ENCODE measurements around the gene EXOSC5. TPM values are rescaled to one million over a fixed set of nuclear protein-coding genes. Genes with fewer than 3 reads are reported as not detected.

EXOSC5 gene
- total and polyA plus RNA-seq, 9 of the 15 experiments (the other 6 are each of a cell fraction or from before 2014, with no cell fraction given) = 10.9 to 75.5 (median 37.8) TPM

DNA sequence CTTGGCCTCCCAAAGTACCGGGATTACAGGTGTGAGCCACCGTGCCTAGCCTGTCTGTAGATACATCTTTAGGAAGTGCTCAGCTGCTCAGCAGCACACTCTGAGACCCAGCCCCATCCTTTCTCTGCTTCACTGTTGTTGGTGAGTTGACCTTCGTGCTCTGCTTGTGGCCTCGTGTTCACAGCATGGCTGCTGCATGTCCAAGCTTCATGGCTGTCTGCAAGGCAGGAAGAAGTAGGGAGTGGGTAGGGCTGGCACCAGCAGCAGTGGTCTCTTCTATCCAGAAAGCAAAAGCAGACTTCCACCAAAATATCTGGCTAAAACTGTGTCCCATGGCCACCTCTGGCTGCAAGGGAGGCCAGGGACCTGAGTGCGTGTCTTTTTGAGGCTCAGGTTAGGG, 15.8 kb upstream of the EXOSC5 start (continued):
- TF ChIP-seq, protein P1, sequence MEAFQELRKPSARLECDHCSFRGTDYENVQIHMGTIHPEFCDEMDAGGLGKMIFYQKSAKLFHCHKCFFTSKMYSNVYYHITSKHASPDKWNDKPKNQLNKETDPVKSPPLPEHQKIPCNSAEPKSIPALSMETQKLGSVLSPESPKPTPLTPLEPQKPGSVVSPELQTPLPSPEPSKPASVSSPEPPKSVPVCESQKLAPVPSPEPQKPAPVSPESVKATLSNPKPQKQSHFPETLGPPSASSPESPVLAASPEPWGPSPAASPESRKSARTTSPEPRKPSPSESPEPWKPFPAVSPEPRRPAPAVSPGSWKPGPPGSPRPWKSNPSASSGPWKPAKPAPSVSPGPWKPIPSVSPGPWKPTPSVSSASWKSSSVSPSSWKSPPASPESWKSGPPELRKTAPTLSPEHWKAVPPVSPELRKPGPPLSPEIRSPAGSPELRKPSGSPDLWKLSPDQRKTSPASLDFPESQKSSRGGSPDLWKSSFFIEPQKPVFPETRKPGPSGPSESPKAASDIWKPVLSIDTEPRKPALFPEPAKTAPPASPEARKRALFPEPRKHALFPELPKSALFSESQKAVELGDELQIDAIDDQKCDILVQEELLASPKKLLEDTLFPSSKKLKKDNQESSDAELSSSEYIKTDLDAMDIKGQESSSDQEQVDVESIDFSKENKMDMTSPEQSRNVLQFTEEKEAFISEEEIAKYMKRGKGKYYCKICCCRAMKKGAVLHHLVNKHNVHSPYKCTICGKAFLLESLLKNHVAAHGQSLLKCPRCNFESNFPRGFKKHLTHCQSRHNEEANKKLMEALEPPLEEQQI (IDR thresholded peaks at IDR 0.05) = no peak
- TF ChIP-seq NEUROD1 (IDR thresholded peaks at IDR 0.05; ENCODE audit: borderline replicate concordance, low read depth, low read length, partially characterized antibody) = no peak
- no peak for TF ChIP-seq GABPA (tag; conservative IDR thresholded peaks at IDR 0.05; ENCODE audit: low read depth)
- no peak for TF ChIP-seq HOMEZ (CRISPR knock-in tag; IDR thresholded peaks at IDR 0.05)
- no peak for TF ChIP-seq PPARD (CRISPR knock-in tag; IDR thresholded peaks at IDR 0.05)

DNA sequence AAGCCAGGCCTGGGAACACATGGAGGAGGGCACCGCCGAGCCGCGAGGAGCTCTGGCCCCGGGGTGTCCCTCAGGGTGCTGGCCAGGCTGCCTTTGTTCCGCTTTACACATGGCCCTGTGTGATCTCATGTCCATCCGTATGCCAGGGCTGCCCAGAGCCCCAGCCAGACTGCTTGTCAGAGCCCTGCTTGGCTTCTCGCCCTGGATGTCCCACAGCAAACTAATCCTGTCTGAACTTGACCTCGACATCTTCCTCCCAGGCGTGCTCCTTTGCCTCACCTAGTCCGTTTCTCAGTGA, 14.8 kb upstream of the EXOSC5 start:
- Histone ChIP-seq H3K36me3 (ENCODE audit: control insufficient read depth, insufficient read depth, low read length) (peaks cover 30% of the 10 kb centered on the region; the same call in 1 of the 3 replicates), H3K9ac (ENCODE audit: insufficient read depth in 1 of 2, low read depth in 2 of 2, low read length in 2 of 2) (peak overlapping the region in 1 of 2 experiments; percentile 60; a peak in 1 of 4 replicates)
- TF ChIP-seq HNRNPL (IDR thresholded peaks at IDR 0.05; ENCODE audit: low read depth, low read length) (no peak), MCM2 (IDR thresholded peaks at IDR 0.05; ENCODE audit: low read depth) (no peak), EGR1 (conservative IDR thresholded peaks at IDR 0.05) (no peak), ZNF263 (CRISPR knock-in tag; IDR thresholded peaks at IDR 0.05; ENCODE audit: borderline replicate concordance) (no peak)

More for the DNA sequence above, 14.8 kb upstream of the EXOSC5 start:
- ATAC-seq = no peak
- intact Hi-C loops (cut with micrococcal nuclease) (no loop called here), in situ Hi-C loops (cut with MboI) (no loop called here)
- H3K9me1 ChIP-seq (ENCODE audit: control insufficient read depth, insufficient read depth, low read length) = no peaks in the 10 kb centered on the region
- no peaks in the 10 kb centered on the region for H4K20me1 ChIP-seq (replicated peaks; ENCODE audit: control insufficient read depth, insufficient read depth, low read length)
- WGBS (ENCODE audit: insufficient coverage, low coverage, missing lambda C conversion rate) = 75% methylated on average over 11 of the region's 11 CpGs
- BruUV-seq (replicated peaks) = no TSS peak
- ChIA-PET POLR2A (interaction anchor here (0.8 to 1.1 kb wide), 2 partner anchors 13 to 27 kb away, joined by 4 read pairs; no protein-coding TSS in a partner anchor), CTCF (ENCODE audit: low intra/inter-chr PET ratio) (no interaction called here)
- peaks cover 7 to 12% of the 10 kb centered on the region in 2 experiments; a peak in 4 of 5 replicates for H3K4me1 ChIP-seq (replicated peaks in 1 of 2; ENCODE audit: control insufficient read depth in 2 of 2, insufficient read depth in 2 of 2, low read length in 2 of 2)
- DNase-seq (ENCODE audit: extremely low read depth in 1 of 4, low spot score in 3 of 4) = no peak
- H3K4me2 ChIP-seq (ENCODE audit: insufficient read depth, low read length) = no peak overlapping the region
- no peak overlapping the region for H3K27ac ChIP-seq (ENCODE audit: extremely low read depth, low read depth, low read length)
- H3K27me3 ChIP-seq (ENCODE audit: control insufficient read depth in 2 of 2, insufficient read depth in 2 of 2, low read length in 2 of 2) = no peaks in the 10 kb centered on the region
- no peak for FAIRE-seq
- H3K79me2 ChIP-seq (ENCODE audit: control insufficient read depth, insufficient read depth, low read length) = no peaks in the 10 kb centered on the region
- no peak overlapping the region for H3K4me3 ChIP-seq
- H2AFZ ChIP-seq (ENCODE audit: low read depth, low read length) = no peak overlapping the region
- H3K9me3 ChIP-seq (replicated peaks; ENCODE audit: control insufficient read depth, insufficient read depth, low read depth, low read length) = no peaks in the 10 kb centered on the region
